ENCODE measurements around the gene ABCC3.

ABCC3 gene

GRCh38 chr17:50627782-50628601 is 6.7 kb upstream of the ABCC3 start:
- DNase-seq: no peak

GRCh38 chr17:50629902-50630301 is 4.8 kb upstream of the ABCC3 start:
- DNase-seq: no peak

- DNase-seq: peak; percentile 37
Measured at GRCh38 chr17:50630524-50631194, 4.0 kb upstream of the ABCC3 start.

GRCh38 chr17:50631195-50631907 is 3.3 kb upstream of the ABCC3 start:
- DNase-seq: no peak

- DNase-seq: no peak
Measured at GRCh38 chr17:50631908-50632571, 2.6 kb upstream of the ABCC3 start.

- DNase-seq: no peak
Measured at GRCh38 chr17:50632637-50633036, 2.0 kb upstream of the ABCC3 start.

GRCh38 chr17:50633683-50634082 is 998 bp upstream of the ABCC3 start:
- DNase-seq: no peak

- DNase-seq: no peak
Measured at GRCh38 chr17:50634915-50635731, 442 bp downstream of the ABCC3 start.

GRCh38 chr17:50635732-50635981 is 976 bp downstream of the ABCC3 start:
- no peak for DNase-seq

GRCh38 chr17:50635982-50636803 is 1.5 kb downstream of the ABCC3 start:
- no peak for DNase-seq

- no peak for DNase-seq
Measured at GRCh38 chr17:50636804-50637195, 2.1 kb downstream of the ABCC3 start.

GRCh38 chr17:50637829-50638605 is 3.3 kb downstream of the ABCC3 start:
- no peak for DNase-seq

- no peak for DNase-seq
Measured at GRCh38 chr17:50638606-50638965, 3.9 kb downstream of the ABCC3 start.

- DNase-seq: no peak
Measured at GRCh38 chr17:50638966-50639713, 4.5 kb downstream of the ABCC3 start.

- no peak for DNase-seq
Measured at GRCh38 chr17:50640686-50641351, 6.1 kb downstream of the ABCC3 start.

GRCh38 chr17:50641357-50641756 is 6.7 kb downstream of the ABCC3 start:
- DNase-seq: no peak

GRCh38 chr17:50642071-50642721 is 7.5 kb downstream of the ABCC3 start:
- no peak for DNase-seq

GRCh38 chr17:50642722-50643656 is 8.3 kb downstream of the ABCC3 start:
- DNase-seq: no peak
